Measurements from ENCODE around the gene NXPH3. TPM values are rescaled to one million over a fixed set of nuclear protein-coding genes. Genes with fewer than 3 reads are reported as not detected.

NXPH3 gene
- total and polyA plus RNA-seq, 2 experiments from 2014 or later = 0.30 to 1.4 TPM

DNA sequence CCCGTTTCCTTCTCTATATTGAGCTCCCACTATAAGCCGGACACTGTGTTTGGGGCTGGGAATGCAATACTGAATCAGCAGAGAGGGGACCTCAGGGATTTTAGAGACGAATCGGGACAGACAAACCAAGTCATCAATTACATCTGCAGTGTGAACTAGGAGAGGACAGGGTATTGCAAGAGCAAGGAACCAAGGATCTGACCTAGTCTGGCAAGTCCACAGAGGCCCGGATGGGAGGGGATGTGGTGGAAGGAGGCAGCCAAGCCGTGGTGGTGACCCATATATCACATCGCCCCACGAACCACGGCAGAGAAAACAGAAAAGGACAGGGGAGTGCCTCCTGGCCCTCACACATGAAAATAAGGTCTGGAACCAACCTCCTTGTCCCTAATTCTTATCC is 28.1 kb upstream of the NXPH3 start:
- no peak for TF ChIP-seq EZH2phosphoT487 (IDR thresholded peaks at IDR 0.05; ENCODE audit: insufficient read depth, low read depth)
- TF ChIP-seq EZH2 (IDR thresholded peaks at IDR 0.05; ENCODE audit: insufficient read depth, poor library complexity, severe bottlenecking) = no peak
- no peak overlapping the region for H3K9ac ChIP-seq
- H3K27ac ChIP-seq = no peak overlapping the region
- H2AFZ ChIP-seq = no peak overlapping the region
- H3K9me2 ChIP-seq (ENCODE audit: insufficient read depth) = no peaks in the 10 kb centered on the region
- no peak for DNase-seq
- peaks cover 2% of the 10 kb centered on the region; the same call in 1 of the 2 replicates for H3K27me3 ChIP-seq (replicated peaks; ENCODE audit: insufficient read depth)
- 32 to 36% methylated on average over 9 of the region's 9 CpGs for WGBS, 2 experiments (ENCODE audit: low coverage in 1 of 2, low lambda C conversion rate in 2 of 2, missing lambda C conversion rate in 2 of 2)
- in situ Hi-C loops (cut with MboI) = loop anchor here (5.0 kb wide), 1 partner anchor 110 kb away; no protein-coding TSS in a partner anchor
- no peaks in the 10 kb centered on the region for H3K9me3 ChIP-seq (ENCODE audit: low read depth)
- no peak overlapping the region for H3K4me2 ChIP-seq (ENCODE audit: unreplicated experiment)
- H3K4me1 ChIP-seq (ENCODE audit: insufficient read depth) = no peaks in the 10 kb centered on the region
- H4K20me1 ChIP-seq (ENCODE audit: insufficient read depth) = no peaks in the 10 kb centered on the region
- H3K79me2 ChIP-seq (ENCODE audit: insufficient read depth) = no peaks in the 10 kb centered on the region
- no peaks in the 10 kb centered on the region for H3K36me3 ChIP-seq (ENCODE audit: low read depth)
- no peak overlapping the region for H3K4me3 ChIP-seq
- H3F3A ChIP-seq (ENCODE audit: insufficient read depth) = no peaks in the 10 kb centered on the region

DNA sequence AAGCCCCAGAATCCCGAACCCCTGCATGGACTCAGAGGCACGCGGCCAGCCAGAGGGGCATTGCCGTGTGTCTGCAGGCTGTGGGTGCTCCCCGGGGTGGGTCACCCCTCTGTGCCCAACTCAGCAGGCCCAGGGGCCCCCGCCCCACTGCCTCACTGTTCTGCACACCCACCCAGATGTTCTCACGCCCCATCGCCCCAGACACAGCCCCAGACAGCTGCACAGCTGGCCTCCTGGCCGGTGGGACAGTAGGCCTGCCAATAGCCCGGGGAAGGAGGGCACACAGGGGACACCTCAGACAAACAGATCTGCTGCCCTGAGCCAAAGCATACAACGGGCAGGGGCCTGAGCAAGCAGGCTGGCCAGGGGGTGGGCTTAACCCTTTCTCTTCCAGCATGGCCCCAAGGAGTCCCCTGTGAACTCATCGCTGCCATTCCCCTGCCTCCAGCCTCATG is 27.6 kb upstream of the NXPH3 start:
- H2AFZ ChIP-seq = no peak overlapping the region
- H3F3A ChIP-seq (ENCODE audit: insufficient read depth) = no peaks in the 10 kb centered on the region
- TF ChIP-seq EZH2phosphoT487 (IDR thresholded peaks at IDR 0.05; ENCODE audit: insufficient read depth, low read depth) = no peak
- TF ChIP-seq EZH2 (IDR thresholded peaks at IDR 0.05; ENCODE audit: insufficient read depth, poor library complexity, severe bottlenecking) = no peak
- no peak overlapping the region for H3K27ac ChIP-seq
- in situ Hi-C loops (cut with MboI) = loop anchor here (5.0 kb wide), 1 partner anchor 111 kb away; no protein-coding TSS in a partner anchor
- WGBS, 2 experiments (ENCODE audit: low coverage in 1 of 2, low lambda C conversion rate in 2 of 2, missing lambda C conversion rate in 2 of 2) = 40 to 52% methylated on average over 11 to 12 of the region's 12 CpGs
- H3K27me3 ChIP-seq (replicated peaks; ENCODE audit: insufficient read depth) = peaks cover 2% of the 10 kb centered on the region; the same call in 1 of the 2 replicates
- H3K9me2 ChIP-seq (ENCODE audit: insufficient read depth) = no peaks in the 10 kb centered on the region
- no peak for DNase-seq
- H3K79me2 ChIP-seq (ENCODE audit: insufficient read depth) = no peaks in the 10 kb centered on the region
- no peak overlapping the region for H3K9ac ChIP-seq
- no peaks in the 10 kb centered on the region for H4K20me1 ChIP-seq (ENCODE audit: insufficient read depth)
- H3K4me1 ChIP-seq (ENCODE audit: insufficient read depth) = no peaks in the 10 kb centered on the region
- no peaks in the 10 kb centered on the region for H3K9me3 ChIP-seq (ENCODE audit: low read depth)
- no peaks in the 10 kb centered on the region for H3K36me3 ChIP-seq (ENCODE audit: low read depth)
- H3K4me2 ChIP-seq (ENCODE audit: unreplicated experiment) = no peak overlapping the region
- no peak overlapping the region for H3K4me3 ChIP-seq

- H3K4me3 ChIP-seq = no peak overlapping the region
- TF ChIP-seq EZH2phosphoT487 (IDR thresholded peaks at IDR 0.05; ENCODE audit: insufficient read depth, low read depth) (no peak), EZH2 (IDR thresholded peaks at IDR 0.05; ENCODE audit: insufficient read depth, poor library complexity, severe bottlenecking) (no peak)
- WGBS, 2 experiments (ENCODE audit: low coverage in 1 of 2, low lambda C conversion rate in 2 of 2, missing lambda C conversion rate in 2 of 2) = 69 to 76% methylated on average over 8 of the region's 8 CpGs
- H3K9ac ChIP-seq = no peak overlapping the region
- H3K36me3 ChIP-seq (ENCODE audit: low read depth) = no peaks in the 10 kb centered on the region
- H4K20me1 ChIP-seq (ENCODE audit: insufficient read depth) = no peaks in the 10 kb centered on the region
- H3K79me2 ChIP-seq (ENCODE audit: insufficient read depth) = no peaks in the 10 kb centered on the region
- peaks cover 2% of the 10 kb centered on the region; the same call in 1 of the 2 replicates for H3K27me3 ChIP-seq (replicated peaks; ENCODE audit: insufficient read depth)
- H3K9me2 ChIP-seq (ENCODE audit: insufficient read depth) = no peaks in the 10 kb centered on the region
- no peaks in the 10 kb centered on the region for H3F3A ChIP-seq (ENCODE audit: insufficient read depth)
- H3K4me2 ChIP-seq (ENCODE audit: unreplicated experiment) = no peak overlapping the region
- no peaks in the 10 kb centered on the region for H3K4me1 ChIP-seq (ENCODE audit: insufficient read depth)
- DNase-seq = peak; percentile 62
- H3K9me3 ChIP-seq (ENCODE audit: low read depth) = no peaks in the 10 kb centered on the region
- H2AFZ ChIP-seq = no peak overlapping the region
- H3K27ac ChIP-seq = no peak overlapping the region
- in situ Hi-C loops (cut with MboI) = loop anchor here (5.0 kb wide), 1 partner anchor 111 kb away; no protein-coding TSS in a partner anchor
Observed at GRCh38 chr17:49548506-49549310, 27.0 kb upstream of the NXPH3 start.

DNA sequence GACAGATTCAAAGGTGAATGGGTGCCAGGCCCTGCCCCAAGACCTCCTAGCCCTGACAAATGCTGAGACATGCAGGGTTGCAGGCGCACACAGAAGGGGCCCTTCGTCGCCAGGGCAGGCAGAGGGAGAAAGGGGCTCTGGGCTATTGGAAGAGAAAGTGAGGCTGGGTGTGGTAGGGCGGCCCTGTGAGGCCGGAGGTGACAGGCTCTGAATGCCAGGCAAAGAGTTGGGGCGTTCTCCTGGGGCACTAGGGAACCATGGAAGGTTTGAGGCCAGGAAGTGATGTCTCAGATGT is 26.4 kb upstream of the NXPH3 start:
- Histone ChIP-seq H3K9me3 (ENCODE audit: low read depth) (no peaks in the 10 kb centered on the region), H3K27ac (no peak overlapping the region), H2AFZ (no peak overlapping the region), H3K9me2 (ENCODE audit: insufficient read depth) (no peaks in the 10 kb centered on the region), H3K4me3 (no peak overlapping the region), H3K4me1 (ENCODE audit: insufficient read depth) (no peaks in the 10 kb centered on the region), H3K27me3 (replicated peaks; ENCODE audit: insufficient read depth) (peaks cover 2% of the 10 kb centered on the region; the same call in 1 of the 2 replicates), H3K36me3 (ENCODE audit: low read depth) (no peaks in the 10 kb centered on the region), H3K4me2 (ENCODE audit: unreplicated experiment) (no peak overlapping the region), H3K9ac (no peak overlapping the region), H3F3A (ENCODE audit: insufficient read depth) (no peaks in the 10 kb centered on the region), H3K79me2 (ENCODE audit: insufficient read depth) (no peaks in the 10 kb centered on the region), H4K20me1 (ENCODE audit: insufficient read depth) (no peaks in the 10 kb centered on the region)
- 77 to 83% methylated on average over 6 of the region's 6 CpGs for WGBS, 2 experiments (ENCODE audit: low coverage in 1 of 2, low lambda C conversion rate in 2 of 2, missing lambda C conversion rate in 2 of 2)
- in situ Hi-C loops (cut with MboI) = loop anchor here (5.0 kb wide), 1 partner anchor 112 kb away; no protein-coding TSS in a partner anchor
- no peak for TF ChIP-seq EZH2phosphoT487 (IDR thresholded peaks at IDR 0.05; ENCODE audit: insufficient read depth, low read depth)
- TF ChIP-seq EZH2 (IDR thresholded peaks at IDR 0.05; ENCODE audit: insufficient read depth, poor library complexity, severe bottlenecking) = no peak
- no peak for DNase-seq
